ENCODE results near the gene GALNT10. TPM values are rescaled to one million over a fixed set of nuclear protein-coding genes. Genes with fewer than 3 reads are reported as not detected.

Gene GALNT10
- total and polyA plus RNA-seq, 12 donors = 3.1 to 19.0 (median 11.7) TPM

DNA sequence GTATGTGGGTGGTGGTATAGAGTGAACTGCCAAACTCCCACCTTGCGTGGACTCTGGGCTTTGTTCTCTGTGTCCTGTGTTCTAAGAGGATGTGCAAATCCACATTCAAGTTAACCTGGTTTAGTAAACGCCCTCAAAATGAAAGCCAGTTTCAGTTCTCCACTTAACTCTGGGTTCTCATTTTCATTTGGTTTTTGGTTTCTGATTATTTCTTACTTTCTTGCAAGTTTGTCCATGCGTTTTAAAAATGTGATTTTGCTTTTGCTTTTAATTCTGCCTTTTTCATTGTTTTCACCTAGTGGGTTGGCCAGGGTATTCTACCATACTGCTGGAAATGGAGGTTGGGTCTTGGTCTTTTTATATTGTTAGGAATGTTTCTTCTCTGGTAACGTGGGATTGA lies 38.2 kb downstream of the GALNT10 start:
- no peaks in the 10 kb centered on the region for H3K27me3 ChIP-seq
- WGBS, 2 donors = 91% methylated on average over 4 of the region's 4 CpGs
- H3K9me3 ChIP-seq = peaks cover 0 to 15% (median 0%) of the 10 kb centered on the region in 11 donors
- DNase-seq (no peak), ATAC-seq (no peak)
- H3K4me3 ChIP-seq = no peak overlapping the region
- TF ChIP-seq, protein P1, sequence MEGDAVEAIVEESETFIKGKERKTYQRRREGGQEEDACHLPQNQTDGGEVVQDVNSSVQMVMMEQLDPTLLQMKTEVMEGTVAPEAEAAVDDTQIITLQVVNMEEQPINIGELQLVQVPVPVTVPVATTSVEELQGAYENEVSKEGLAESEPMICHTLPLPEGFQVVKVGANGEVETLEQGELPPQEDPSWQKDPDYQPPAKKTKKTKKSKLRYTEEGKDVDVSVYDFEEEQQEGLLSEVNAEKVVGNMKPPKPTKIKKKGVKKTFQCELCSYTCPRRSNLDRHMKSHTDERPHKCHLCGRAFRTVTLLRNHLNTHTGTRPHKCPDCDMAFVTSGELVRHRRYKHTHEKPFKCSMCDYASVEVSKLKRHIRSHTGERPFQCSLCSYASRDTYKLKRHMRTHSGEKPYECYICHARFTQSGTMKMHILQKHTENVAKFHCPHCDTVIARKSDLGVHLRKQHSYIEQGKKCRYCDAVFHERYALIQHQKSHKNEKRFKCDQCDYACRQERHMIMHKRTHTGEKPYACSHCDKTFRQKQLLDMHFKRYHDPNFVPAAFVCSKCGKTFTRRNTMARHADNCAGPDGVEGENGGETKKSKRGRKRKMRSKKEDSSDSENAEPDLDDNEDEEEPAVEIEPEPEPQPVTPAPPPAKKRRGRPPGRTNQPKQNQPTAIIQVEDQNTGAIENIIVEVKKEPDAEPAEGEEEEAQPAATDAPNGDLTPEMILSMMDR (IDR thresholded peaks at IDR 0.05) = no peak
- H3K36me3 ChIP-seq = peaks cover 0 to 7% (median 0%) of the 10 kb centered on the region in 9 donors
- H3K27ac ChIP-seq = no peak overlapping the region
- intact Hi-C loops (cut with DNase I) = no loop called here
- peaks cover 0 to 14% (median 5%) of the 10 kb centered on the region in 9 donors for H3K4me1 ChIP-seq

DNA sequence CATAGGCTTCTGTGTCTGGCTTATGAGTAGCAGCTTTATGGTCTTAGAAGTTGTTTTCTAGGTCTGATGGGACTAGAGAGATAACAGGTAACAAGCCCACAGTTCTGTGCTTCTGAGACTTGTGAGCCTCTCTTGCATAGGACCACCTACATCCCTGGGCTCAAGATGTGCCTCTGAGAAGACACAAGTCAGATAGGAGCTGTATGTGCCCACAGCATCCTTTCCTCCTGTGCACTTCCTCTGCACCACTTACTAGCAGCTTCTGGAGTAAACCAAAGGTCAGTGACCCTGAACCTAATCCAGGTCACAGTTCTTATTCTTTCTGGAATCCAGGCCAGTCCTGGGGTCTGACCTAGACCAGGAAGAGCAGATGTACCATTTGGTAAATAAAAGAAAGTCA lies 40.0 kb downstream of the GALNT10 start:
- intact Hi-C loops (cut with DNase I) = no loop called here
- Histone ChIP-seq H3K4me3 (no peak overlapping the region), H3K27ac (no peak overlapping the region), H3K4me1 (peaks cover 0 to 18% (median 5%) of the 10 kb centered on the region in 9 donors), H3K9me3 (peaks cover 0 to 15% (median 0%) of the 10 kb centered on the region in 11 donors), H3K27me3 (no peaks in the 10 kb centered on the region), H3K36me3 (peaks cover 0 to 7% (median 0%) of the 10 kb centered on the region in 9 donors)
- DNase-seq (no peak), ATAC-seq (no peak)
- TF ChIP-seq, protein P1 (IDR thresholded peaks at IDR 0.05) = no peak

DNA sequence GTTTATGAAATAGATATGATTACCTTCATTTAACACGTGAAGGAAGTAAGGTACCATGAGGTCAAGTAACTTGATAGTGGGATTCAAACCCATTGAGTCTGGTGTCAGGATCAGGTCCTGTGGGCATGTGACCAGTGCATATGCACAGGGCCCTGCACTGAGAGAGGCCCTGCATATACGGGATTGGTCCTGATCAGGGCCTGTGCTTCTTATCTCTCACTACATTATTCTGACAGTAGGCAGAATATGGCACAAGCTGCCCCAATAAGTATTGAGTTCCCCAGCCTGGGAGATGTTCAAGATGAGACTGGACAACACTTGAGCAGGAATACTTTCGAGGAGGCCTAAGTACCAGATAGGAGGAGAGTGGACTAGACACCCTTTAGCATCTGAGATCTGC lies 44.0 kb downstream of the GALNT10 start:
- peaks cover 0 to 7% (median 0%) of the 10 kb centered on the region in 9 donors for H3K36me3 ChIP-seq
- TF ChIP-seq, protein P1 (IDR thresholded peaks at IDR 0.05) = no peak
- H3K9me3 ChIP-seq = no peaks in the 10 kb centered on the region
- 86 to 94% methylated on average over 3 of the region's 3 CpGs for WGBS, 2 donors
- no peak overlapping the region for H3K27ac ChIP-seq
- ATAC-seq = no peak
- H3K4me1 ChIP-seq = peaks cover 0 to 53% (median 19%) of the 10 kb centered on the region in 9 donors
- no peak overlapping the region for H3K4me3 ChIP-seq
- intact Hi-C loops (cut with DNase I) = no loop called here
- DNase-seq = no peak
- H3K27me3 ChIP-seq = no peaks in the 10 kb centered on the region

DNA sequence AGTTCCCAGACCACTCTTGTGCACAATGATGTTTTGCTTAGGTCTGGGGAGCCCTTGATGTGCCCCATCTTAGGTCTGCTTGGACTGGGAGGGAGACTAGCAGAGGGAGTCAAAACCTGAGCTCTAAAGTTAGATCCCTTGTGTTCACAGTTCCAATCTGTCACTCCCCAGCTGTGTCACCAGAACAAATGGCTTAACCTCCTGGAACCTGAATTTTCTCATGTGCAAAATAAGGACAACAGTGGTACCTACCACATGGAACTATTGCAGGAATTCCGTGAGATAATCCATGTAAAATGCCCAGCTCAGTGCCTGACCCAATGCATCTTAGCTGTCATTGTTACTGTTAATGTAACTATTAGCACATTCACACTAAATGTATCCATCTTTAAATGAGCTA lies 45.5 kb downstream of the GALNT10 start:
- no peak for DNase-seq
- no peaks in the 10 kb centered on the region for H3K9me3 ChIP-seq
- ATAC-seq = no peak
- H3K4me3 ChIP-seq = no peak overlapping the region
- H3K4me1 ChIP-seq = peaks cover 0 to 57% (median 19%) of the 10 kb centered on the region in 9 donors
- H3K36me3 ChIP-seq = no peaks in the 10 kb centered on the region
- TF ChIP-seq, protein P1 (IDR thresholded peaks at IDR 0.05) = no peak
- H3K27me3 ChIP-seq = no peaks in the 10 kb centered on the region
- intact Hi-C loops (cut with DNase I) = no loop called here
- WGBS, 2 donors = 98 to 100% methylated on average over 1 of the region's 1 CpG
- H3K27ac ChIP-seq = no peak overlapping the region

All from heart right ventricle (tissue), 16 donors.